Peyer's patch (tissue), 4 donors: ENCODE measurements around the gene CHN2.

Source experiments
- POLR2A ChIP-seq, 2 donors: fragments of 450-650 bp; IDR thresholded peaks; one replicate each; pipeline ENCODE4 v1.5.1; 2017; ENCODE audit warnings: antibody characterized with exemption in 2 of 2, mild to moderate bottlenecking in 2 of 2, moderate library complexity in 2 of 2
- TF ChIP-seq, protein P1 (sequence below), 6 experiments: fragments of 450-650 bp in 4 of 6; fragments of 200-600 bp in 2 of 6; sonication (generic) in 1 of 6; IDR thresholded peaks; one replicate each; pipeline ENCODE4 v1.5.1; 2017 to 2019; ENCODE audit warnings: antibody characterized with exemption in 6 of 6, mild to moderate bottlenecking in 3 of 6, moderate library complexity in 1 of 6

GRCh38 chr7:29214816-29215215, 20.2 kb downstream of the CHN2 start:
- TF ChIP-seq, protein P1, sequence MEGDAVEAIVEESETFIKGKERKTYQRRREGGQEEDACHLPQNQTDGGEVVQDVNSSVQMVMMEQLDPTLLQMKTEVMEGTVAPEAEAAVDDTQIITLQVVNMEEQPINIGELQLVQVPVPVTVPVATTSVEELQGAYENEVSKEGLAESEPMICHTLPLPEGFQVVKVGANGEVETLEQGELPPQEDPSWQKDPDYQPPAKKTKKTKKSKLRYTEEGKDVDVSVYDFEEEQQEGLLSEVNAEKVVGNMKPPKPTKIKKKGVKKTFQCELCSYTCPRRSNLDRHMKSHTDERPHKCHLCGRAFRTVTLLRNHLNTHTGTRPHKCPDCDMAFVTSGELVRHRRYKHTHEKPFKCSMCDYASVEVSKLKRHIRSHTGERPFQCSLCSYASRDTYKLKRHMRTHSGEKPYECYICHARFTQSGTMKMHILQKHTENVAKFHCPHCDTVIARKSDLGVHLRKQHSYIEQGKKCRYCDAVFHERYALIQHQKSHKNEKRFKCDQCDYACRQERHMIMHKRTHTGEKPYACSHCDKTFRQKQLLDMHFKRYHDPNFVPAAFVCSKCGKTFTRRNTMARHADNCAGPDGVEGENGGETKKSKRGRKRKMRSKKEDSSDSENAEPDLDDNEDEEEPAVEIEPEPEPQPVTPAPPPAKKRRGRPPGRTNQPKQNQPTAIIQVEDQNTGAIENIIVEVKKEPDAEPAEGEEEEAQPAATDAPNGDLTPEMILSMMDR (IDR thresholded peaks at IDR 0.05): no peak
- no peak for TF ChIP-seq POLR2A (IDR thresholded peaks at IDR 0.05)
